RWPE2 (cell line): Measurements from ENCODE around the gene FGF22.

Experiments used
- ATAC-seq: fragments of 200-7000 bp; cut with Tn5 transposase; 3 replicates; pipeline ENCODE4 v1.9.1; 2021; ENCODE audit warnings: low read depth
- DNase-seq: peaks from one replicate; pipeline ENCODE4 v3.0.0-alpha.2; 2020; ENCODE audit warnings: low spot score
- H3K27ac ChIP-seq: fragments of 450-650 bp; 2 replicates; pipeline ENCODE4 v1.5.1; 2017; ENCODE audit warnings: mild to moderate bottlenecking; ENCODE audit not compliant: poor library complexity, severe bottlenecking
- H3K27me3 ChIP-seq: fragments of 250-450 bp; sonication (Bioruptor Pico); 2 replicates; pipeline ENCODE4 v1.5.1; 2021; ENCODE audit warnings: mild to moderate bottlenecking, moderate library complexity; ENCODE audit not compliant: insufficient read depth, poor library complexity, severe bottlenecking
- H3K36me3 ChIP-seq: fragments of 250-450 bp; sonication (Bioruptor Pico); 2 replicates; pipeline ENCODE4 v1.5.1; 2020; ENCODE audit warnings: low read depth, mild to moderate bottlenecking, moderate library complexity
- H3K4me1 ChIP-seq: fragments of 250-450 bp; sonication (Bioruptor Pico); 2 replicates; pipeline ENCODE4 v1.5.1; 2021; ENCODE audit warnings: mild to moderate bottlenecking, moderate library complexity; ENCODE audit not compliant: insufficient read depth, poor library complexity, severe bottlenecking
- H3K4me3 ChIP-seq: fragments of 250-450 bp; sonication (Bioruptor Pico); 2 replicates; pipeline ENCODE4 v1.5.1; 2021; ENCODE audit warnings: mild to moderate bottlenecking, moderate library complexity; ENCODE audit not compliant: severe bottlenecking
- H3K9me3 ChIP-seq: fragments of 250-450 bp; sonication (Bioruptor Pico); 2 replicates; pipeline ENCODE4 v1.5.1; 2021; ENCODE audit warnings: mild to moderate bottlenecking, moderate library complexity; ENCODE audit not compliant: severe bottlenecking
- CTCF ChIP-seq: fragments of 450-650 bp; IDR thresholded peaks from one replicate; pipeline ENCODE4 v1.5.1; 2017; ENCODE audit warnings: mild to moderate bottlenecking, moderate library complexity; ENCODE audit not compliant: poor library complexity, severe bottlenecking

The FGF22 gene

GRCh38 chr19:680287-681028, 40.8 kb downstream of the FGF22 start:
- peak; percentile 35 for ATAC-seq
- Histone ChIP-seq H3K36me3 (peaks cover 25% of the 10 kb centered on the region), H3K4me1 (peaks cover 5% of the 10 kb centered on the region), H3K4me3 (peak overlapping the region; percentile 50), H3K27me3 (no peaks in the 10 kb centered on the region), H3K27ac (peak overlapping the region; percentile 96), H3K9me3 (no peaks in the 10 kb centered on the region)
- peak; percentile 97 for DNase-seq
- peak; percentile 59 for TF ChIP-seq CTCF

GRCh38 chr19:681029-682019, 41.6 kb downstream of the FGF22 start:
- no peaks in the 10 kb centered on the region for H3K9me3 ChIP-seq
- peaks cover 5% of the 10 kb centered on the region for H3K4me1 ChIP-seq
- no peaks in the 10 kb centered on the region for H3K27me3 ChIP-seq
- peak overlapping the region; percentile 96 for H3K27ac ChIP-seq
- H3K4me3 ChIP-seq, result peak overlapping the region; percentile 26
- DNase-seq (no peak), ATAC-seq (peak; percentile 26)
- peaks cover 25% of the 10 kb centered on the region for H3K36me3 ChIP-seq
- TF ChIP-seq CTCF, result no peak

- no peaks in the 10 kb centered on the region for H3K27me3 ChIP-seq
- H3K27ac ChIP-seq, result no peak overlapping the region
- no peaks in the 10 kb centered on the region for H3K9me3 ChIP-seq
- TF ChIP-seq CTCF, result no peak
- ATAC-seq, result no peak
- no peak for DNase-seq
- peaks cover 5% of the 10 kb centered on the region for H3K4me1 ChIP-seq
- peaks cover 23% of the 10 kb centered on the region for H3K36me3 ChIP-seq
- no peak overlapping the region for H3K4me3 ChIP-seq
These were observed 43.1 kb downstream of the FGF22 start for GRCh38 chr19:682678-683320.

GRCh38 chr19:685454-685931, 45.8 kb downstream of the FGF22 start:
- Histone ChIP-seq H3K27ac (no peak overlapping the region), H3K4me1 (no peaks in the 10 kb centered on the region), H3K4me3 (no peak overlapping the region), H3K27me3 (no peaks in the 10 kb centered on the region), H3K9me3 (no peaks in the 10 kb centered on the region), H3K36me3 (peaks cover 9% of the 10 kb centered on the region)
- ATAC-seq (peak; percentile 1; the same call in 1 of the 3 replicates), DNase-seq (no peak)
- TF ChIP-seq CTCF, result no peak
